ENCODE results near the gene TRAP1. TPM values are rescaled to one million over a fixed set of nuclear protein-coding genes. Genes with fewer than 3 reads are reported as not detected.

TRAP1 gene
- polyA plus RNA-seq, 3 donors: 22.8 to 54.0 (median 22.9) TPM

DNA sequence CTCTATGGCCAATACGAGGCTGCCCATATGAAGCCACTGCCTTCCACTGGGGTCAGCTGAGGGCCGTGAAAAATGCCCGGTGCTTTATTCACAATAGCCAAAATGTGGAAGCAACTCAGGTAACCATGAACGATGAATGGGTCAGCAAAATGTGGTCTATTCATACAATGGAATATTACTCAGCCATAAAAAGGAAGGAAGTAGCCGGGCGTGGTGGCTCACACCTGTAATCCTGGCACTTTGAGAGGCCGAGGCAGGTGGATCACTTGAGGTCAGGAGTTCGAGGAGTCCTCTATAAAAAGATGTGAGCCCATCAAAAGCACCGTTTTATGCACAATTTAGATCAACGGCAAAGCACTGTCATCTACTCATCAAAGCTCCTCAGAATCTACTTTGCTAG lies 5.2 kb upstream of the TRAP1 start:
- H3K36me3 Mint-ChIP-seq: peaks cover 8 to 15% of the 10 kb centered on the region in 2 donors
- H3K27me3 ChIP-seq (ENCODE audit: control insufficient read depth in 2 of 2, insufficient read depth in 2 of 2, low read length in 2 of 2): no peaks in the 10 kb centered on the region
- no peaks in the 10 kb centered on the region for H3K9me3 ChIP-seq (replicated peaks in 1 of 2; ENCODE audit: control insufficient read depth in 1 of 2, insufficient read depth in 1 of 2, low read length in 2 of 2)
- WGBS (ENCODE audit: insufficient coverage): no CpG with 5 or more reads among the region's 10 CpGs
- intact Hi-C loops (cut with micrococcal nuclease): no loop called here
- H3K4me2 ChIP-seq (replicated peaks; ENCODE audit: extremely low read depth, low read length, poor library complexity, severe bottlenecking): no peak overlapping the region
- peaks cover 11 to 13% of the 10 kb centered on the region in 2 donors for H3K36me3 ChIP-seq (replicated peaks in 1 of 2; ENCODE audit: control insufficient read depth in 1 of 2, insufficient read depth in 2 of 2, low read length in 2 of 2)
- no peak overlapping the region for H3K4me3 Mint-ChIP-seq
- H2AFZ ChIP-seq (ENCODE audit: insufficient read depth, low read depth, low read length, poor library complexity, severe bottlenecking): no peak overlapping the region
- no peak for DNase-seq
- H3K9me3 Mint-ChIP-seq: peaks cover 0 to 2% (median 0%) of the 10 kb centered on the region in 7 donors
- H3K27ac ChIP-seq (ENCODE audit: low read depth in 1 of 2, low read length in 2 of 2): no peak overlapping the region
- peaks cover 25% of the 10 kb centered on the region for H4K20me1 ChIP-seq (ENCODE audit: insufficient read depth, low read length)
- peaks cover 6 to 9% of the 10 kb centered on the region in 2 donors for H3K4me1 ChIP-seq (ENCODE audit: control insufficient read depth in 1 of 2, insufficient read depth in 2 of 2, low read length in 2 of 2)
- peak overlapping the region in 1 of 7 donors; percentile 46 for H3K27ac Mint-ChIP-seq
- no peak overlapping the region for H3K9ac ChIP-seq (ENCODE audit: insufficient read depth, low read length, poor library complexity, severe bottlenecking)
- H3K4me3 ChIP-seq (replicated peaks in 1 of 3; ENCODE audit: low read depth in 2 of 3, low read length in 3 of 3): no peak overlapping the region
- TF ChIP-seq, protein P1, sequence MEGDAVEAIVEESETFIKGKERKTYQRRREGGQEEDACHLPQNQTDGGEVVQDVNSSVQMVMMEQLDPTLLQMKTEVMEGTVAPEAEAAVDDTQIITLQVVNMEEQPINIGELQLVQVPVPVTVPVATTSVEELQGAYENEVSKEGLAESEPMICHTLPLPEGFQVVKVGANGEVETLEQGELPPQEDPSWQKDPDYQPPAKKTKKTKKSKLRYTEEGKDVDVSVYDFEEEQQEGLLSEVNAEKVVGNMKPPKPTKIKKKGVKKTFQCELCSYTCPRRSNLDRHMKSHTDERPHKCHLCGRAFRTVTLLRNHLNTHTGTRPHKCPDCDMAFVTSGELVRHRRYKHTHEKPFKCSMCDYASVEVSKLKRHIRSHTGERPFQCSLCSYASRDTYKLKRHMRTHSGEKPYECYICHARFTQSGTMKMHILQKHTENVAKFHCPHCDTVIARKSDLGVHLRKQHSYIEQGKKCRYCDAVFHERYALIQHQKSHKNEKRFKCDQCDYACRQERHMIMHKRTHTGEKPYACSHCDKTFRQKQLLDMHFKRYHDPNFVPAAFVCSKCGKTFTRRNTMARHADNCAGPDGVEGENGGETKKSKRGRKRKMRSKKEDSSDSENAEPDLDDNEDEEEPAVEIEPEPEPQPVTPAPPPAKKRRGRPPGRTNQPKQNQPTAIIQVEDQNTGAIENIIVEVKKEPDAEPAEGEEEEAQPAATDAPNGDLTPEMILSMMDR (IDR thresholded peaks at IDR 0.05): no peak
- H3K79me2 ChIP-seq (ENCODE audit: insufficient read depth, low read length): no peaks in the 10 kb centered on the region
- peaks cover 7% of the 10 kb centered on the region for H3K4me1 Mint-ChIP-seq
- peaks cover 3 to 4% (median 3%) of the 10 kb centered on the region in 3 donors for H3K27me3 Mint-ChIP-seq (ENCODE audit: low read depth in 3 of 3)

- Mint-ChIP-seq H3K27ac (no peak overlapping the region), H3K9me3 (peaks cover 0 to 2% (median 0%) of the 10 kb centered on the region in 7 donors), H3K4me1 (peaks cover 14% of the 10 kb centered on the region), H3K27me3 (ENCODE audit: low read depth in 3 of 3) (peaks cover 3 to 4% (median 3%) of the 10 kb centered on the region in 3 donors), H3K36me3 (no peaks in the 10 kb centered on the region), H3K4me3 (no peak overlapping the region)
- no peaks in the 10 kb centered on the region for H3K27me3 ChIP-seq (ENCODE audit: control insufficient read depth in 2 of 2, insufficient read depth in 2 of 2, low read length in 2 of 2)
- DNase-seq: no peak
- H3K79me2 ChIP-seq (ENCODE audit: insufficient read depth, low read length): peaks cover 11% of the 10 kb centered on the region
- H3K9me3 ChIP-seq (replicated peaks in 1 of 2; ENCODE audit: control insufficient read depth in 1 of 2, insufficient read depth in 1 of 2, low read length in 2 of 2): no peaks in the 10 kb centered on the region
- peaks cover 7% of the 10 kb centered on the region for H4K20me1 ChIP-seq (ENCODE audit: insufficient read depth, low read length)
- no peak overlapping the region for H3K4me3 ChIP-seq (replicated peaks in 1 of 3; ENCODE audit: low read depth in 2 of 3, low read length in 3 of 3)
- H2AFZ ChIP-seq (ENCODE audit: insufficient read depth, low read depth, low read length, poor library complexity, severe bottlenecking): no peak overlapping the region
- TF ChIP-seq, protein P1 (IDR thresholded peaks at IDR 0.05): no peak
- no peak overlapping the region for H3K4me2 ChIP-seq (replicated peaks; ENCODE audit: extremely low read depth, low read length, poor library complexity, severe bottlenecking)
- intact Hi-C loops (cut with micrococcal nuclease): no loop called here
- no peak overlapping the region for H3K9ac ChIP-seq (ENCODE audit: insufficient read depth, low read length, poor library complexity, severe bottlenecking)
- H3K4me1 ChIP-seq (ENCODE audit: control insufficient read depth in 1 of 2, insufficient read depth in 2 of 2, low read length in 2 of 2): peaks cover 15 to 19% of the 10 kb centered on the region in 2 donors
- no peak overlapping the region for H3K27ac ChIP-seq (ENCODE audit: low read depth in 1 of 2, low read length in 2 of 2)
- 87% methylated on average over 11 of the region's 11 CpGs for WGBS (ENCODE audit: insufficient coverage)
- no peaks in the 10 kb centered on the region for H3K36me3 ChIP-seq (replicated peaks in 1 of 2; ENCODE audit: control insufficient read depth in 1 of 2, insufficient read depth in 2 of 2, low read length in 2 of 2)
Measured at GRCh38 chr16:3720418-3720817, 3.1 kb upstream of the TRAP1 start.

Data from CD14-positive monocyte (primary cell).